ENCODE measurements around the gene RABEP2. TPM values are rescaled to one million over a fixed set of nuclear protein-coding genes. Genes with fewer than 3 reads are reported as not detected.
A peak's percentile ranks its signal among the peaks of the same experiment; 100 is the strongest.
"Not testable (repeated sequence)": the region's sequence is repeated elsewhere in the genome, so short reads cannot be mapped to it uniquely, and the experiment has no call there.

The RABEP2 gene
- polyA plus RNA-seq, 3 donors = 26.0 to 32.0 (median 30.8) TPM

DNA sequence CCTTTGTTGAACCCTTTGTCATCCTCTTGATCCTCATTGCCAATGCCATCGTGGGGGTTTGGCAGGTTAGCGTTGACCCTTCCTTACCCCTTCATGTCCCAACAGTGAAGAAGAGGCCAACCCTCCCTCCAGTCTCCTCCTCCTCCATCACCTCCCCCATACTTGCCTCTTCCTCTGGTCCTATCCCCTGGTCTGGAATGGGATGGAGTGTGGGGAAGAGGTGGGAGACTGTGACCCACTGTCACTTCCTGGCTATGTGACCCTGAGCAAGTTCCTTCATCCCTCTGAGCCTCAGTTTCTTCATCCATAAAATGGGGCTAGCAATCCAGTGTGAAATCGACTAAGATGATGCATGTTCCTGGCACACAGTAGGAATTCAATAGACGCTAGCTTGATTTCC is 44.1 kb downstream of the RABEP2 start:
- DNase-seq = no peak

DNA sequence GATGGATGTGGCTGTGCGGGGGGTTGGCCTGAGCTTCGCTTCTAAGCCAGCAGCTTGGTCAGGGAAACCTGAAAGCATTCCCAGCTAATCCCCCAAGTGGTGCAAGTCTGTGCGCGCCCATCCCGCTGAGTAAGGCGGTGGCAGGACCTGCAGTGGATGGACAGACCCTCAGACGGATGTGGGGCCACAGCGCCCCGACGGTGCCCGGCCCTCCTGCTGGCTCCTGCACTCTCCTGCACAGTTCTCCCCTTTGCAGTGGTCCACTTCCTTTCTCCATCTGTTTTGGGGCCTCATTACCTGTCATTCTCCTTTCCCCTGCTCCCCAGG is 44.5 kb downstream of the RABEP2 start:
- no peak for DNase-seq

DNA sequence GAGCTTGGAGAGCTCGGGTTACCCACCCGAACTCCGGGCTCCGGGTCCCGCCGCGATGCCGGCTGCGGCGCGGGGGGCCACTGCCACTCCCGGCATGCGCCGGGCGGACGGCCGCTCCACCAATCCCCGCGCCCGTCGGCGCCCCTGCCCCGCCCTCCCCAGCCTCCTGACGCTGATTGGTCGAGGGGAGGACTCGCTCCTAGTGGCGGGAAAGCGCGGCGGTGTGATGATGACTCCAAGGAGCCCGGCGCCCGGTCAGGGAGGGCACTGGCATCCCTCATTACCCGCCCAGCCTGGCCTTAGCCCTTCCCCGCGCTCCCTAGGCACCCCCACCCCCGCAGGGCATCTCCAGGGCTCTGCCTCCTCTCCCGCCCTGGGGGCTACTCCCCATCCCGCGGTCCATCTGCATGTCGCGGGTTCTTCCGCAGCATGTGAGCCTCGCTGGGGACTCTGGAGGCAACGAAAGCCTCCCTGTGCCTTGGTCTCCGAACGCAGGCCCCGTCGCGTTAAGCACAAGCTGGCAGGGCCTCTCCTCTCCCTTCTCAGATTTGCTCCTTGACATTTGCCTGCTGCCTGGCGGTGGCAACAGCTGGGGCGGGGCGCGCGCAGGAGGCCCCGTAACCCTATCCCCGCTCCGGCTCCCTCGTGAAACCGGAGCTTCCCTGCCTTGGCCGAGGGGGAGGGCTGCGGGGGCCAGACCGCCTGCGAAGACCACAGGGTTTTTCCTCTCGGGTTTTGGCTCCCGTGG is 45.0 kb downstream of the RABEP2 start:
- peak; percentile 91 for DNase-seq

DNA sequence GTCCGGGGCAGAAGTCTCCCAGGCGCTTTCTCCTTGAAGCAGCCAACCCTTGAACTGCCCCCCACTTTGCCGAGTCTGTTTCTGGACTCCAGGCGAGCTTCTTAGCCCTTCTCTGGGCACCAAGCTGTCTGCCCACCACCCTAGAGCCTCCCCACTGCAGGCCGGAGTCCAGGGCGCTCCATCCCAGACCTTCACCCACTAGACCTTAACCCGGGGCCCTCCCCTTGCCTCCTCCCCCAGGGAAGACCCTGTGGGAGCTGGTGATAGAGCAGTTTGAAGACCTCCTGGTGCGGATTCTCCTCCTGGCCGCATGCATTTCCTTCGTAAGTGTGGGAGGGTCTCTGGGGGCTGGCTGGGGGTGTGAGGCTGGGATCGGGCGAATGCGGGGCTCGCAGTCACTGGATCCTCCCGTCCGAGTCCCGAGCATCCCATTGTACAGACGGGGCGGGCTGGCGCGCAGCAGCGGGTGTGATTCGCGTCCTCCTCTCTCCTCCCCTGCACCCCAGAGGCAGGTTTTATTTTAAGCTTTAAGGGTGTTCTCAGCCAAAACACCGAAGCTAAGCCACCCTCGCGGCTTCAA is 45.7 kb downstream of the RABEP2 start:
- DNase-seq = no peak

DNA sequence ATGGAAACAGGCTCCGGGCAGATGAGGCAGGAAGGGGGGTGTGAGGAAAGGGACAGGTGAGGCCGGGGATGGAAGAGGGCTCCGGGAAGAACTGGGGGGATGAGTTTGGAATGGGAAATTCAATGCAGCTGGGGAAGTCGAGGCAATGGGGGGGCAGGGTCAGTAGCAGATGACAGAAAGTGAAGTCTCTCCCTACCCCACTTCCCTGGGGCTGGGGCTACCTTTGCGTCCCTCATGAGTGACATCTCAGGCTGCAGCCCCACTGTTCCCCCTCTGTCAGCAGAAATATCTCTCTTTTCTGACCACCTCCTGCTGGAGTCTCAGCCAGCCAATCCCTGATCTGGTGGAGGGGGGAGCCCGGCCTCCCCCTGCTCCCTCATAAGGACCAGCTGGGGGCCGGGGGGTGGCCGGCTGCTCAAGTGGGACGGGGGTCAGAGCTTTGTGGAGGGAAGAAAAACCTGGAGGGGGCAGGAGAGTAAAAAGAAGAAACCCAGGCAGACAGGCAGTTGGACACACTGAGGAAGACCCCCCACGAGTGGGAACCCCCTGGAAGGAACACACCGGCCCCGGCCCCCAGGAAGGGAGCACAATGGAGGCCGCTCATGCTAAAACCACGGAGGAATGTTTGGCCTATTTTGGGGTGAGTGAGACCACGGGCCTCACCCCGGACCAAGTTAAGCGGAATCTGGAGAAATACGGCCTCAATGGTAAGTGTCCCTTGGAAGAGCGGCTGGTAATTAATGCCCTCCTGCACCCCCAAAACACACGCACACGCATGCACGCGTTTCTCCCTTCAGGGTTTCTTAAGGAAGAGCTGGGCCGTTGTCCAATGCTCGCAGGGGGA is 46.7 kb downstream of the RABEP2 start, which contains the start of gene ATP2A1:
Gene ATP2A1, plus strand, starts transcription at position 406 of the 844 bp plus-strand sequence. Its CDS starts 184 bp downstream, at position 590.
- DNase-seq = no peak

DNA sequence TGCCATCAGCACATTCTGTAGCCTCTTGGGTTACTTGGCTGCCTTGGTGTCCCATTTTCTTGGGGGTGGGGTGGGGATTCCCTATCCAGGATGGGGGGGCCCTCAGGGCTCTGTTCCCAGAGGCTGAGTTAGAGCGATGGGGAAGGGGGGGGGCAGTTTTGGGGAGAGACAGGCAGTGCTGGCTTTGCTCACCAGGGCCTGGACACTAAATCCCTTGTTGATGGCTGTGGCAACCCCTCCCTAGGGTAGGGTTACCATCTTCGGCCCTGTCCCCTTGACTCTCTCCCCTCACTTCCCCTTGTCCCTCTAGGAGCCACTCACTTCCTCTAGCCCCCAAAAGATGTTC is 47.4 kb downstream of the RABEP2 start:
- DNase-seq = no peak

DNA sequence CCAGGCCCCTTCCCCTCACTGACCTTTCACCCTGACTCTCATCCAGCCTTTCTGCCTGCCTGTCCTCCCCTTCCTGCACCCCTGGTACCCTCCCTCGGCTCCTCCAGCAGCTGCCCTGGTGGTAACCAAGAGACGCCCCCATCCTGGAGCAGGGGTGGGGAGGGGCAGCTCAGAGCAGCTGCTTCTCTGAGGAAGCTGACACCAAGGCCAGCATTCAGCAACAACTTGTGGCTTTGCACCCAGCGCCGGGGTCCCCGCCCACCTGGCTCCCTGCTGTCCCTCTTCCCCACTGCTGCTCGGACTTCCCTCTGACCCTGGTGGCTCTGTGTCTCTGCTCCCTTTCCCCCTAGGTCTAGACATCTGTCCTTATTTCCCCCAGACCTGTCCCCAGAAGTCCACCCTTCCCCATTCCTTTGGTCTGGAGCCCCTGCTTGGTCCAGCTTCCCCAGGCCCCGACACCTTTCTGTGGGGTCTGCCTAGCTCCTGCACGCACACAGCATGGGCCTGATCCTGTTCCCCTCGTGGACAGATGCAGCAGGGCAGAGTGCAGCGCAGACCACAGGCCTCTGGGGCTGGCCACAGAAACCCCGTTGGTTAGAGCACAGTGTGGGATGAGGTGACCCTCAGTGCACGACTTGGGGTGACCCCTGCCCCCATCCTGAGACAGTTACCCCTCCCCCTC is 47.9 kb downstream of the RABEP2 start:
- no peak for DNase-seq

DNA sequence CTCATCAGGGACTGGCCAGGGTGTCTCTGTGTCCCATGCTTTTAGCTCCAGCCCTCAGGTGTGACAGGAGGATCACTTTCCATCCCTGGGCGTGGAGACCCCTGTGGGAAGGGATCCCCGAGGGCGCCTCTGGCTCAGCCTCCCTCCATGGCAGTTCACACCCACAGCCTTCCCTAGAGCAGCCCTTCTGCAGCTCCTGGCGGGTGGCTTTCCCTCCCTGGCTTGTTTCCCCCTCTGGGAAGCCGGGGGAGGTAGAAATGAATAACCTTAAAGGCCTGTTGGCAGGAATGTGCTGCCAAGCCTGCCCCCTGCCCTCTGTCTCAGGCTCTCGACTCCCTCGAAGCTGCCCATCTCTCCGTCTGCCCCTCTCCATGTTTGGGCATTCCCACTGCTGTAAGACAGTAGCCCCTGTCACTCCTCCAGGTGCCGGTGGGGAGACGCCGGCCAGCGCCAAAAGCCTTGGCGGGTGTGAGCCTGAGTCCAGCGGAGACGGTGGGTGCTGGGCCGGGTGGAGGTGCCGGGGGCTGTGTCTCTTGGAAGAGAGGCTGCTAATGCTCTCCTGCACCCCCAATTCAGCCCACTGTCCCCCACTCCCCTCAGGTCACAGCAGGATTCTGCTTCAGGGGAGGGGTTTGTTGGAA is 48.9 kb downstream of the RABEP2 start:
- DNase-seq = no peak

DNA sequence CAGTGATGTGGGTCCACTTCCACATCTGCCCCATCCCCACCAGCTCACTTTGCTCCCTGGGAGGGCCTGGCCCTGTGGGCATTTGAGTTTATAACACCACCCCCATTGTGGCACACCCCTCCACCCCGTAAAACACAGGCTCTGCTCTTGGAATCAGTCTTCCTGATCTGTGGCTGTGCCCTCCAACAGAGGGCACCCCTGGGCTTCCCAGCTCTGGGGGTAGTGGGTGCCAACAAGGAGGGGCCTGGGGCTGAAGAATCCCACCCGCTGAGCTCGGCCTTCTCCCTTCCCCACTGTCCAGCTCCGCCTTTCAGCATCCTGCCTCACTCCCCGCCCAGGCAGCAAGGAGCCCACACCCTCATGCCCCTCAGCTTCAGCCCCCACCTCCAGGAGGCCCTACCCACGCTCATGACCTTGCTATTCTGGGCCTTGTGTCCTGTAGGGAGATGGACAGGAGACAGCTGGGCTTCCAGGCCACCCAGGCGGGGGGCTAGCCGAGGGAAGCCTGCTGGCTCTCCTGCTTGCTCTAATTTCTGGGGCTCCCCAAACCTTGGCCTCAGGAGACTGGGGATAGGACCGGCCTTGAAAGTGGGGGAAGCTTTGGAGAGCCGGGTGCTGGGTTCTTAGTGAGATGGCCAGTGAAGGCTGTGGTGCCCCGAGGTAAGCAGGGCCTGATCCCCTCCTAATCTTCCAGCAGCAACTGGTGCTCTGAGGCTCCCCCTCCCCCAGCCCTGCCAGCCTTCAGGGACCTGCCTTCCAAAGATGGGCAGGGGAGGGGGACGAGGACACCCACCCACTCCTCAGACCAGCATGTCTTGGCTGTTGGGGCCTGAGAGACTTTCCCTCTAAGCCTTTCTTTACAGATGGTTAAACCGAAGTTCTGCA is 49.7 kb downstream of the RABEP2 start:
- no peak for DNase-seq

DNA sequence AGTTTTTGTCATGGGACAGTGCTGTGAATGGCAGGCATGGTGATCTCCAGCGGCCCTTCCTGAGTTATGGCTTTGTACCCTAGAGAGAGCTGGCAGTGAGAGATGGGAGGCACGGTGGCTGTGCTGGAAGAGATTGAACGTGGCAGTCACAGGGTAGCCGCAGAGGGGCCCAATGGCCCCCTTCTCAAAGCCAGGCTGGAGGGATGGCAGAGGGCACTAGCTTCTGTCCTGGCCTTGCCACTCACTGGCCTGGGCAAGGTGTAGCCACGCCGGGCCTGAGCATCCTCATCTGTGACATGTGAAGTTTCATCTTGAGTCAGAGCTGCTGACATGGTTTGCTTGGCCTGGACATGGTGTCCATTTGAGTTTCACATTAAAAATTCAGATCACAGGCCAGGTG is 50.6 kb downstream of the RABEP2 start:
- no peak for DNase-seq

DNA sequence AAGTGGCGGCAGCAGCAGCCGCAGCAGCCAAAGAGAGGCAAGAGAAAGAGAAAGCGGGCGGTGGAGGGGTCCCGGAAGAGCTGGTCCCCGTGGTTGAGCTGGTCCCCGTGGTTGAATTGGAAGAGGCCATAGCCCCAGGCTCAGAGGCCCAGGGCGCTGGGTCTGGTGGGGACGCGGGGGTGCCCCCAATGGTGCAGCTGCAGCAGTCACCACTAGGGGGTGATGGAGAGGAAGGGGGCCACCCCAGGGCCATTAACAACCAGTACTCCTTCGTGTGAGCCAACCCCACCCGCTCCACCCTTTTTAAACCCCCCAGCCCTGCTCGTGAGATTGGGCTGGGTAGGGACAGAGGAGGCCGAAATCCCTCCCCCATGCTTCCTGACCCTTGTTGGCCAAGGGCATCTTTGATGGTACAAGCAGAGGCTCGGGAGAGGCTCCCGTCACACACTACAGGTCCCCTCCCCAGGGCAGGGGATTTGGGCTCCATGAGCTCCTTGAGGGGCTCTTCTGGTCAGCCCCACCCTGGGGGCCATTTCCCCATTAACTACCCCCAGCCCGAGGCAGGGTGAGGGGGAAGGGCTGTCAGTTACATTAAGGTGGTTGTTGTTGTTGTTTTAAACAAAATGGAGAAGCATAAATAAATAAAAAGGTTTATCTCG is 51.4 kb downstream of the RABEP2 start:
- no peak for DNase-seq

DNA sequence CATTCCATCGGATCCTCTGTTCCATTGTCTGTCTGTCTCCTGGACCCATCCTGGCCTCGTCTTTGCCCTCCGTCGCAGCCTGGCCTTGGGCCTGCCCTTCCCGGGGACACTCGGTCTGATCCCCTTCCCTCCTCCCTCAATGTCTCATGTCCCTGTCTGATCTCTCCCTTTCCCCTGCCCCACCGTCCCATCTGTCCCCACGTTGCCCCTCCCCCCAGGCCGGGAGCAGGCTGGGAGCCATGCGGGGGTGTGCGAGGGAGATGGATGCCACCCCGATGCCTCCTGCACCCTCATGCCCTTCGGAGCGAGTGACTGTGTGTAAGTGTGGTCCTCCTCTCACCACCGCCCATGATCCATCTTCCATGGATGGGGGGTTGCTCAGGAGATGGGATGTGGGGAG is 52.1 kb downstream of the RABEP2 start:
- no peak for DNase-seq

DNA sequence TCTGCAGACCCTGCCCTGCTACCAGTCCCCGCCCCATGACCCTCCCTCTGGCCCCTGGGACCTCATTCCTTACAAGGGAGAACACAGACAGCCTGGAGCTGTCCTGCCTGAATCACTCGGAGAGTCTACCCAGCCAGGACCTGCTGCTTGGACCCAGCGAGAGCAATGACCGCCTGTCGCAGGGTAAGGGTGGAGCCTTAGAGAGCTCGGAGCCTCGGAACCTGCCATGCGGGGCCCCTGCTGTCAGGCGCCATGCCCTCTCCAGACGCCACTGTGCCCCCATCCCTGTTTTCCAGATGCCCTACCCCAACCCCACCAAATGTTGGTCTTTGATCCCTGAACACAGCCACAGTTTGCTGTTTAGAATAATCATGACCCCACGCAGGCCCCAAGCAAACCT is 55.8 kb downstream of the RABEP2 start:
- no peak for DNase-seq

DNA sequence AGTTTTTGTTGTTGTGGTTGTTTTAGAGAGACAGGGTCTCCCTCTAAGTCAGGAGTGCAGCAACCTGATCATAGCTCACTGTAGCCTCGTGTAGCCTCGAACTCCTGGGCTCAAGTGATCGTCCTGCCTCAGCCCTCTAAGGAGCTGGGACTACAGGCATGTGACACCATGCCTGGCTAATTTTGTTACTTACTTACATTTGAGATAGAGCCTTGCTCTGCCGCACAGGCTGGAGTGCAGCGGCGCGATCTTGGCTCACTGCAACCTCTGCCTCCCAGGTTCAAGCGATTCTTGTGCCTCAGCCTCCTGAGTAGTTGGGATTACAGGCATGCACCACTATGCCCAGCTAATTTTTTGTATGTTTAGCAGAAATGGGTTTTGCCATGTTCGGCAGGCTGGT is 57.4 kb downstream of the RABEP2 start:
- DNase-seq = not testable (repeated sequence)

DNA sequence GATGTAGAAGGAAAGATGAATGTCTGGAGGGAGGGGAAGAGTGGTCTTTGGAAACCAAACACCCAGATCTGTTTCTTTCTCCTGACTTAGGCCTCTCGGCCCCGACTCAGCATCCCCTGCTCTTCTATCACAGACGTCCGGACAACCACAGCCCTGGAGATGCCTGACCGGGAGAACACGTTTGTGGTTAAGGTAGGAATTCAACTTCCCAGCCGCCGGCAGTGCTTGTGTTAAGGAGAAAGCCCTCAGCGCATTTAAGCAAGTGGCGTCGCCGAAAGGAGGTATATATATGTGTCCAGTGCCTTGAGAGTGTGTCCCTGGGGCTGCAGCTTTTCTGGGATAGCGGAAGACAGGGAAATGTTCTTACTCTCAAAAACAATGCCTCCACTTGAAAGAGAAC is 57.8 kb downstream of the RABEP2 start:
- no peak for DNase-seq

DNA sequence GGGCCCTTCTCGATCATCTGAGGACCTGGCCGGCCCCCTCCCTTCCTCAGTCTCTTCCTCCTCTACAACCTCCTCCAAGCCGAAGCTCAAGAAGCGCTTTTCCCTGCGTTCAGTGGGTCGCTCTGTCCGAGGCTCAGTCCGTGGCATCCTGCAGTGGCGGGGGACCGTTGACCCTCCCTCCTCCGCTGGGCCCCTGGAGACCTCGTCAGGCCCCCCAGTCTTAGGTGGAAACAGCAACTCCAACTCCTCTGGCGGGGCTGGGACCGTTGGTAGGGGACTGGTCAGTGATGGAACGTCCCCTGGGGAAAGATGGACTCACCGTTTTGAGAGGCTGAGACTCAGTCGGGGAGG is 58.6 kb downstream of the RABEP2 start:
- no peak for DNase-seq

DNA sequence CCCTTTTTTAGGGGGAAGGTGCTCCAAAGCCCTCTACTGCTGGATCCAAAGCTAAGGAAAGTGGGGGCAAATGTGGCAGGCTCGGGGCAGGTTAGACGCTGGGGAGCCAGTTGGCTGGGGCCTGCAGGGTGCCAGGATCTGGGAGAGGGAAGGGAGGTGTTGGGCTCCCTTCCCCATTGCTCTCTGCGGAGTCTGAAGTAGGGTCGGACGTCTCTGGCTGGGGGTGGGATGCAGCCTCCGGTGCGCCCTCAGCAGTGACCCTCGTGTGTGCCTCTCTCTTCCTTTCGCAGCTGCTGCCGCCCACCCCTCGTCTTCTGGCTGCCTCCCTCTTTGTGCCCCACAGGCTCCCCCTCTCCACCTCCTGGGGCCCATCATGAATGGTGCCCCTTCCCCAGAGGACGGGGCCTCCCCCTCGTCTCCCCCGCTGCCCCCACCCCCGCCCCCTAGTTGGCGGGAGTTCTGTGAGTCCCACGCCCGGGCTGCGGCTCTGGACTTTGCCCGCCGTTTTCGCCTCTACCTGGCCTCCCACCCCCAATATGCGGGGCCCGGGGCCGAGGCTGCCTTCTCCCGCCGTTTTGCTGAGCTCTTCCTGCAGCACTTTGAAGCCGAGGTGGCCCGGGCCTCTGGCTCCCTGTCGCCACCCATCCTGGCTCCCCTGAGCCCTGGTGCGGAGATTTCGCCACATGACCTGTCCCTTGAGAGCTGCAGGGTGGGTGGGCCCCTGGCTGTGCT is 59.1 kb downstream of the RABEP2 start:
- no peak for DNase-seq

DNA sequence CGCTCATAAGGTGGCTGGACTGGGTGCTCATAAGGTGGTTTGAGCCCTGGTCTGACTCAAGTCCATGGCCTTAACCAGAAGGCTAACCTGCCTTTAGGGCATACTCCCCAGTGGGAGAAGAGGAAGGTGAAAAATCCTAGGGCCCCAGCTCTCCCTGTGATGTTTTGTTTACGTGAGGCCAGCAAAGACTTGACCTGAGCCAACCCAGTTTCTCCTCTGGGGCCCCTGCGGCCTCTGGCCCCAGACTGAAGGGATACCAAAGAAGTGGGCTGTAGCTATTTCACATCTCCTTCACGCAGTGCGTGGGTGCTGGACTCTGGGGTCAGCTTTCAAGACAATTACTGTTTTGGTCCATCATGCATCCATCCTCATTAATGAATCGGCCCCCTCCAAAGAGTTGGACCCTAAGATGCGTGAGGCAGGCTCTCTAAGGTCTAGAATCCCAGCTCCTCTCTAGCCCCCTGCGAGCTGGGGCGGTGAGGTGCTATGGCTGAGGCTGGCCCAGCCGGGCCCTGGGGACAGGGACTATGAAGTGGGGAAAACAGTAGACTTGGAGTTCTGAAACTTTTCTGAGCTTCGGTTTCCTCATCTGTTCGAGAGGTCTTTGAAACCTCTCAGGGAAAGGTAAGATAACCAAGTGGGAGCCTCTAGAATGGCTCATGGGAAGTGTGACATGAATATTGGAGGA is 59.9 kb downstream of the RABEP2 start:
- DNase-seq = no peak
